ENCODE measurements around the gene NIPAL3.

NIPAL3 gene

DNA sequence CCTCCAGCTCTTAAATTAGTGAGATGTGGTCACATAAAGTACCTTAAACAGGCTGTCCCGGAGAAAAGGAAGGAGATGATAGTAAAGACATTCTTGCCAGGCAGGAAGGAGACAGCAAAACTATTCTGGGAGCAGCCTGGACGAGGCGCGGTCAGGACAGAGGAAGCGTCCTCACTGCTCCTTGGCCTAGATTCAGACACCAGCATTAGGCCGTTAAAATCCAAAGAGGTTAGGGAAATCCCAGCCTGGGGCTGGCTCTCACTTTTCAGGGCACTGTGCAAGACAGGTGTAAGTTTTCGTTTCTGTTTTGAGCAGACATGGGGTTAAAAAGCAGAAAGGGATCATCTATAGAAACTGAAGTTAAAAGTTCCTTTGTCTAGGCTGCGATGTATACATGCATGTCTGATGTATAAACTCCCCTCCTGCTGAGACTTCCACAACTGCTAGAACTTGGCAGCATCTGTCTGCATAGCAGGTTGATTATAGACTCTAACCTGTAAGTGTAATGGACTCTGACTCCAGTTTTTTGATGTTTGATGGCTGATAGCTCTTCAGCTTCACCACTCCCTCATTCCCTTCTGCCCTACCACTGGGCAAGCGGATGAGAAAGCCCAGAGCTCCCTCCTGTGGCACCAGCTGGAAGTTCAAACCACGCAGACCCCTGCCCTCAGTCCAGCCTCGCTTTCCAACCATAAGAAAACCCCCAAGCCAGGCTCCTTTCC, 23.6 kb upstream of the NIPAL3 start:
- DNase-seq: peak; percentile 60

DNA sequence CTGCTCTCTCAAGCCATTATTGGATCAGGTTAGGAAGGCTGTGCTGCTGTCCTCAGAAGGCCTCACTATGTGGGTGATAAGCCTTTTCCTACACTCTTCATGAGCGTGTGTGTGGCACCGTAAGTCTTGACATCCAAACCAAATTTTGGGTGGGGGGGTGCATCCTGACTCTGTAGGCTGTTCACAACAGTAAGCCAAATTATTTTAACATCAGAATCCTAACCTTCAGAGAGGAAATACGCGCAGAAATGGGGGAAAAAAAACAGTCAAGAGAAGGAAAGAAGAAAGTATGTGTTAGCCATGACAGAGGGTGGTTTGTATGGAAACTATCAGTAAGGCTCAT, 23.0 kb upstream of the NIPAL3 start:
- DNase-seq: no peak

DNA sequence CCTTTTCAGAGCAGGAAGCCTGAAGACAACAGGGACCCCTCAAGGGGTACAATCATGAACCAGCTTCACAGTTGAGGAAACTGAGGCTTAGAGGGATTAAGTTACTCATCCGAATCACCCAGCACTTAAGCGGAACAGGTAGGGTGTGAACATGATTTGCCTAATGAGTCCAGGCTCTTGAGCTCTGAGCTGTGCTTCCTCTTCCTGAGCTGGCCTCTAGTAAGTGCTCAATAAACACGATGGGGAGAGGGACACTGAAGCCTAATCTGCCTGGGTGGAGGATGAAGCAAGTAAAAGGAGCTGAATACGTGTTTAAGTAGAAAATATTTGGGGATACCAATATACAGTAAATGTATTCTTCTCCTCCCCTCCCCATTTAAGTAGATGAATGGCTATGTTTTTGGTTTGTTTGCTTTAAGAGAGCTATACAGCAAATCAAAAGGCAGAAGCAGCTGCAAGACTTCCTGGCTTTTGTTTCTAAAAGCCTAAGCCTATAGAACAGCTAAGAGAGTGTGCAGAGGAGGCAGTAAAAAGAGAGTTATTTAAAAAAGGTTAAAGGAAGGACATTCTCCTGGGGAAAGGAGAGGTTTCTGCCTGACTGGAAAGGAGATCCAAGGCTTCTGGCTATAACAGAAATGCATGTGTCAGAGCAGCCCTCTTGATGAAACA, 22.5 kb upstream of the NIPAL3 start:
- no peak for DNase-seq

- no peak for DNase-seq
Measured at GRCh38 chr1:24393892-24394291, 21.7 kb upstream of the NIPAL3 start.

- no peak for DNase-seq
Measured at GRCh38 chr1:24400065-24400464, 15.5 kb upstream of the NIPAL3 start.

DNA sequence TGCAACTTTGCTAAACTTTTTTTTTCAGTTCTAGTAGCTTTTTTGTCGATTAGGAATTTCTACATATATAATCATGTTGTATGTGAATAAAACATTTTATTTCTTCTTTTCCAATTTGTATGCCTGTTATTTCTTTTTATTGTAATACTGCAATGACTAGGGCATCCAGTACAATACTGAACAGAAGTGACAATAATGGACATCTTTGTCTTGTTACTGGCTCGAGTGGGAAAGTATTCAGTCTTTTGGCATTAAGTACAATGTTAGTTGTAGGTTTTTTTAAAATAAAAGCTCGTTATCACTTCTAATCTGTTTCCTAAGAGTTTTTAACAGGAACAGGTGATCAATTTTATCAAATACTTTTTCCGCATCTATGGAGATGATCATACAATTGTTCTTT, 11.8 kb upstream of the NIPAL3 start:
- DNase-seq: no peak

DNA sequence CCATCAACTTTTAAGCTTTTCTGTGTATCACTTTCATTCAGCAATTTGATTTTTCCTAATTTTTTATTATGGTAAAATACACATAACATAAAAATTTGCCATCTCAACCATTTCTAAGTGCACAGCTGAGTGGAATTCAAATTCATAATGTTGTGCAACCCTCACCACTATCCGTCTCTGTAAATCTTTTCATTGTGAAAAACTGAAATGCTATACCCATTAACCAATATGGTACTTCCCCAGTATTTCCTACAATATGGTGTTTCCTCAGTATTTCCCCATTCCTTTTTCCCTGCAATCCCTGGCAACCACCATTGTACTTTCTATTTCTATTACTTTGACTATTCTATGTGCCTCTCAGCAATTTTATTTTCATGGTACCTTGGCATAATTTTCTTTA, 8.8 kb upstream of the NIPAL3 start:
- DNase-seq: no peak

DNA sequence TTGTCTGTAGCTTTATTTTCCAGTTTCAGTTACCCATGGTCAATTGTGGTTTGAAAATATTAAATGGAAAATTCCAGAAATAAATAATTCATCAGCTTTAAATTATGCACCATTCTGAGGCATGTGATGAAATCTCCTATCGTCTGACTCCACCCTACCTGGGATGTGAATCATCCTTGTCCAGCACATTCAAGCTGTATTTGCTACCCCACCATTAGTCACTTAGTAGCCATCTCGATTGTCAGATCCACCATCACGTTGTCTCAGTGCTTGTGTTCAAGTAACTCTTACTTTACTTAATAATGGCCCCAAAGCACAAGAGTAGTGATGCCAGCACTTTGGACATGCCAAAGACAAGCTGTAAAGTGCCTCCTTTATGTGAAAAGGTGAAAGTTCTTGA, 6.1 kb upstream of the NIPAL3 start:
- no peak for DNase-seq

- DNase-seq: no peak
Measured at GRCh38 chr1:24410750-24411149, 4.9 kb upstream of the NIPAL3 start.

GRCh38 chr1:24411963-24412362, 3.6 kb upstream of the NIPAL3 start:
- no peak for DNase-seq

GRCh38 chr1:24412408-24412807, 3.2 kb upstream of the NIPAL3 start:
- no peak for DNase-seq

- peak; percentile 77 for DNase-seq
Measured at GRCh38 chr1:24413350-24414163, 2.0 kb upstream of the NIPAL3 start, which contains the start of gene STPG1. Gene STPG1 (minus strand): TSS chr1:24413782. CDS start chr1:24401388, 12,394 bp downstream.

DNA sequence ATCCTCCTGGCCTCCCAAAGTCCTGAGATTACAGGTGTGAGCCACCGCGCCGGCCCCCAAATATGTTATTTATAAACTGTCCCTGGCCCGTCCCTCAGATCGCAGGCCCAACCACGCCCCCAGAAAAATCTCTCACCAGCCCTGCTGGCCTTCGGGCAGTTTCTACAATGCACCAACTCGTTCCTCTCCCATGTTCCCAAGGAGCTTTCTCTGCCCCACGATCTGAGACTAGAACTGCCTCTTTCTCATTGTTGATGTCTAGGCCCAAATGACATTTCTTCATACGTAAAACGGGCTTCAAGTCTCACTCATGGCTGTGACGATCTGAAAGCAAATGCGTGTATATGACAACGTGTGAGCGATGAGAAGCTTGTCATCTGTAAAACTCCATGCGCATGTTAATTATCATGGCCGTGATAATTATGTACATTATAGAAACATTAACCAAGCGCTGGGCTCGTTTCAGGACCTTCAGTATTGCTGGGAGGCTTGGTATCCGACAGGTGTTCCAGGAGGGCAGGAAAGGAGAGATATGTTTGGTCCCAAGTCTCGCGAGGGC, 748 bp upstream of the NIPAL3 start:
- no peak for DNase-seq

GRCh38 chr1:24415910-24416665, 486 bp downstream of the NIPAL3 start:
- DNase-seq: no peak

GRCh38 chr1:24416666-24417391, 1.2 kb downstream of the NIPAL3 start:
- DNase-seq: no peak

DNA sequence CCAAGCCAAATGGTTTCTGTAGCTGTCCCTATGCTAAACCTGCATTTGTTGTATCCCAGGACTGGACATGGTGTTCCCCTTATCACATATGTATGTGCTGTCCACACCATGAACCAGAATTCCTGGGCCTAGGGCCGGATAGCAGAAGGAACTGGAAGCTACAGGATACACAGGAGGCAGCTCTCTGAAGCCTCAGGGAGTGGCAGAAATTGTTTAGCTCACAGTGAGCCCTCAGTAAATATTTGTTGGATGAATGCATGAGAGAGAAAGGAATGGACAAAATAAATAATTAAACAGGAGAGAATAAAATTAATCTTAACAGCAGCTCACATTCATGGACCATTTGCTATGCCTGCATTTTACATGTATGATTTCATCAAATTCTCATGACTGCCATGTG, 2.1 kb downstream of the NIPAL3 start:
- DNase-seq: no peak

- DNase-seq: peak; percentile 70
Measured at GRCh38 chr1:24418898-24419628, 3.5 kb downstream of the NIPAL3 start.

GRCh38 chr1:24420547-24420946, 4.9 kb downstream of the NIPAL3 start:
- no peak for DNase-seq

- no peak for DNase-seq
Measured at GRCh38 chr1:24421502-24421901, 5.9 kb downstream of the NIPAL3 start.

DNA sequence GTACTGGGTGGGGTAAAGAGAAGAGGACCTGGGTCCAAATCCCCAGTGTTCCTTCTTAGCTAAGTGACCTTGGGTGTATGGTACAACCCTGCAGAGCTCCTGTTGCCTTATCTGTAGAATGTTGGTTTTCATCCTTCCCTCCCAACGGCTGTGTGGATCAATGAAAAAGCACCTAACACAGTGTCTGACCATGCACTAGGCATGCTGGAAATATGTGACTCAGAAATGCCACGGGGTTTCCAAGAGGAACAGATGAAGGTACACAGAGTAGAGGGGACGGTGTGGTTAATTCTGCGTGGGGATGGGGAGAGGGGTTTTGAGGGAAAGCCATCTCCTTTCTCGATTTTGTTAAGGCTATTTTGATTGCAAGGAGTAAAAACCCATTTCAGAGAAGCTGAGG, 8.6 kb downstream of the NIPAL3 start:
- no peak for DNase-seq

DNA sequence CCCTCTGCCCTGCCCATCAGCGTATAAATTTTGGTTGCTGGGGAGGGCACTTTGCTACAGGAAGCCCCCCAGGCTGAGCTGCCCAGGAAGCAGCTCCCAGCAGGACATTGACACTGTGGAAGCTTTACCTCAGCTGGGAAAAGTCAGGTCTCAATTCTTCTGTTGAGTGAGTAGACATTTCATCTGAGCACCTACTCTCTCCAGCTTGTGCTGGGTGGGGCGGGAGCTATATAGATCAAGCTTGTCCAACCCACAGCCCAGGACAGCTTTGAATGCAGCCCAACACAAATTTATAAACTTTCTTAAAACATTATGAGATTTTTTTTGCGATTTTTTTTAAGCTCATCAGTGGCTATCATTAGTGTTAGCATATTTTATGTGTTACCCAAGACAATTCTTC, 9.4 kb downstream of the NIPAL3 start:
- DNase-seq: no peak
